Inferior parietal cortex (tissue), 1 donor: ENCODE measurements around the gene DEPDC4.

Source experiments
- DNase-seq: peaks from one replicate; pipeline ENCODE4 v3.0.0-alpha.2; 2016; ENCODE audit errors: extremely low spot score

The DEPDC4 gene

GRCh38 chr12:100214518-100214917, 52.4 kb downstream of the DEPDC4 start:
- no peak for DNase-seq

- DNase-seq, result no peak
These were observed 53.6 kb downstream of the DEPDC4 start for GRCh38 chr12:100213016-100213891.

GRCh38 chr12:100211698-100212097, 55.2 kb downstream of the DEPDC4 start:
- DNase-seq, result no peak

GRCh38 chr12:100208834-100209233, 58.0 kb downstream of the DEPDC4 start:
- DNase-seq, result no peak

GRCh38 chr12:100207311-100207710, 59.6 kb downstream of the DEPDC4 start:
- DNase-seq, result no peak

- DNase-seq, result no peak
These were observed 65.1 kb downstream of the DEPDC4 start for GRCh38 chr12:100201604-100202423.

- peak; percentile 97 for DNase-seq
These were observed 66.3 kb downstream of the DEPDC4 start, which contains the start of gene ACTR6 for GRCh38 chr12:100200463-100201181. Gene ACTR6, plus strand, starts transcription at chr12:100200815. Its CDS starts 37 bp downstream, at chr12:100200852.

GRCh38 chr12:100199347-100200149, 67.3 kb downstream of the DEPDC4 start:
- DNase-seq, result no peak

- DNase-seq, result no peak
These were observed 67.9 kb downstream of the DEPDC4 start for GRCh38 chr12:100199023-100199346.

- no peak for DNase-seq
These were observed 69.4 kb downstream of the DEPDC4 start for GRCh38 chr12:100197486-100197885.

- DNase-seq, result no peak
These were observed 73.8 kb downstream of the DEPDC4 start for GRCh38 chr12:100193085-100193484.
